Stimulated activated CD4-positive, alpha-beta T cell treated with anti-CD3 and anti-CD28 coated beads, Interleukin-12 subunit alpha, Interleukin-12 subunit beta, amount 100 ng/mL, for 24 hours (primary cell): Measurements from ENCODE around the gene BPIFB1.

Source experiments
- DNase-seq, 2 experiments: peaks; one replicate each; pipeline ENCODE4 v3.0.0-alpha.2; 2020; ENCODE audit warnings: low read depth in 2 of 2

Gene BPIFB1, protein sequence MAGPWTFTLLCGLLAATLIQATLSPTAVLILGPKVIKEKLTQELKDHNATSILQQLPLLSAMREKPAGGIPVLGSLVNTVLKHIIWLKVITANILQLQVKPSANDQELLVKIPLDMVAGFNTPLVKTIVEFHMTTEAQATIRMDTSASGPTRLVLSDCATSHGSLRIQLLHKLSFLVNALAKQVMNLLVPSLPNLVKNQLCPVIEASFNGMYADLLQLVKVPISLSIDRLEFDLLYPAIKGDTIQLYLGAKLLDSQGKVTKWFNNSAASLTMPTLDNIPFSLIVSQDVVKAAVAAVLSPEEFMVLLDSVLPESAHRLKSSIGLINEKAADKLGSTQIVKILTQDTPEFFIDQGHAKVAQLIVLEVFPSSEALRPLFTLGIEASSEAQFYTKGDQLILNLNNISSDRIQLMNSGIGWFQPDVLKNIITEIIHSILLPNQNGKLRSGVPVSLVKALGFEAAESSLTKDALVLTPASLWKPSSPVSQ

DNA sequence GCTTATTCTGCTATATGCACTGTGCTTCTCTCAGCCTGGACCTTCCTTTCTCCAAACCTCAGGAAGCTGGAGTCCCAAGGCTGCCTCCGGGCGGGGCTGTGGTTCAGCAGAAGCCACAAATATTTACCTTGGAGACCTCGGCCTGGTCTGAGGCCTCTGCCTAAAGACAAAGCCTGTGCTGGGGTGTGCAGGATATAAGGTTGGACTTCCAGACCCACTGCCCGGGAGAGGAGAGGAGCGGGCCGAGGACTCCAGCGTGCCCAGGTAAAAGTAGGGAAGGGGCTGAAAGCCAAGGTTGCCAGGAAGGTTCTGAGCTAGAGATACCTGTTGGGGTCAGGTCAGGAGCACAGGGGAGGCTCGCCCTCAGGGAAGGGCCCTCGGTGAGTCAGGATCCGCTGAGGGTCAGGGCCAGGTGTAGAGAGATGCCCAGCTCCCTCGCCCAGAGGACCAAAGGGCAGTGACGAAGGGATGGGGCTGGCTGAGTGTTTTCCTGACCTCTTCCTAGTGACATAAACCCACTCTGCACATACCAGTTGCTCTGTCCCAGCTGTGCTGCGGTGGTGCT is at the start of gene BPIFB1:
Gene BPIFB1 (plus strand): TSS at position 224 of the 565 bp plus-strand sequence. CDS start 2,860 bp downstream, outside the sequence.
- DNase-seq: no peak

DNA sequence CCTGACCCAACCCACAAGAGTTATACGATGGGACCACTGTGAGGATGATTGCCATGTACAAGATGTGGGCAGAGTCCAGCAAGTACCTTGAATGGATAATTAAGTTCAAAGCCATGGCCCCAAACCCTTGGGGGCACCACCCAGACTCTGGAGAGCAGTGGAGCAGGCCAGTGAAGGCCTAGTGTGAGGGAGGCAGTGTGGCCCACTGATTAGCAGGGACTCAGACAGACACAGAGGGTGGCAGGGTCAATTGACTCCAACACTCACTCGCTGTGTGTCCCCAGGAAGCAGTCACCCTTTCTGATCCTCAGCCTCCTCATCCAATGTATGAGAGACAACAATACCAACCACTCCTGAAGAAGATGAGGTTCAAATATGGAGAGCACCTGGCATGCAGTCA is 49.0 kb upstream of the BPIFB1 start:
- DNase-seq: no peak

DNA sequence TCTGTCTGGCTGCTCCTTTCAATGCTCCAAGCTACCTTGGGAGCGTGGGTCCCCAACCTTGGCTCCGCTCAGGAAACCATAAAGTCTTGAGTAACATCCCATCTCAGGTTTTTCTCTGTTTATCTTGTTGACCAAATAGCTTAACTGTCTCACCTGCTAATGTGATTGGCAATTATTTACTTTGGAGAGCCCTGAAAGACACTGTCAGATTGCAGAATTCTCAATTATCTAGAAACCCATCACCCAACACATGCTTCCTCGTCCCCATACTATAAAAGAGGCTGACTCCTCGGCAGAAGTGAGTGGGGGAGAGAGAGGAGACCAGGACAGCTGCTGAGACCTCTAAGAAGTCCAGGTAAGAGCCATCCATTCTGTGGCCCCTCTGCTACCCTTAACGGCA is 47.3 kb upstream of the BPIFB1 start, which contains the start of gene BPIFA1:
Gene BPIFA1 (plus strand): TSS at position 301 of the 400 bp plus-strand sequence. CDS start 1,716 bp downstream, outside the sequence.
- DNase-seq: no peak

DNA sequence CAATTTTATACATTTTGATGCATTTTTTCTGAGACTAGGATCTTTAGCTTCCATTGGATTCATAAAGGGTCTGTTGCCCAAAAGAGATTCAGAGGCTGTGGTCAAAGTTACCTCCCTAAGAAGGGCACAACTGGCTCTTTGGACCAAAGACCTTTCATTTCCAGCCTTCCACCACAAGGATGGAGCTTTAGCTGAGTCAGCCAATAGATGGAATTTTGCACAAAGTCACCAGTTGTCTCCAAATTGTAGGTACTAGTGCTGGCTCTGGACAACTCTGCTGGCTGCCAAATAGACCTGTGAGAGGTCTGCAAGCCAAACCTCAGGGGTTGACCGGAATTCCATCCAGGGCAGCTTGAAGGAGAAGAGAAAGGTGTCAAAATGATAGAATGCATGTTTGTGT is 46.7 kb upstream of the BPIFB1 start:
- no peak for DNase-seq

DNA sequence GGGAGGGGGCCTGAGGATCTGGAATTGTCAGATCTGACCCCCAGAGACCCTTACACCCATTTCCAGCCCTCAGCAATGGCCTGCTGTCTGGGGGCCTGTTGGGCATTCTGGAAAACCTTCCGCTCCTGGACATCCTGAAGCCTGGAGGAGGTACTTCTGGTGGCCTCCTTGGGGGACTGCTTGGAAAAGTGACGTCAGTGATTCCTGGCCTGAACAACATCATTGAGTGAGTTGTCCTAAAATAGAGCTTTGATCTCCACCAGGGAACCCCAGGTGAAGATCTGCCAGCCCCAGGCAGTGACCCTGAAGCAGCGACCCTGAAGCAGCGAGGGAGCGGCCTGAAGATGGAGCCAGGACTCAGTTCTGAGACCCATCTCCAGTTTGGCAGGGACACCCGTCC is 45.0 kb upstream of the BPIFB1 start:
- DNase-seq: no peak

DNA sequence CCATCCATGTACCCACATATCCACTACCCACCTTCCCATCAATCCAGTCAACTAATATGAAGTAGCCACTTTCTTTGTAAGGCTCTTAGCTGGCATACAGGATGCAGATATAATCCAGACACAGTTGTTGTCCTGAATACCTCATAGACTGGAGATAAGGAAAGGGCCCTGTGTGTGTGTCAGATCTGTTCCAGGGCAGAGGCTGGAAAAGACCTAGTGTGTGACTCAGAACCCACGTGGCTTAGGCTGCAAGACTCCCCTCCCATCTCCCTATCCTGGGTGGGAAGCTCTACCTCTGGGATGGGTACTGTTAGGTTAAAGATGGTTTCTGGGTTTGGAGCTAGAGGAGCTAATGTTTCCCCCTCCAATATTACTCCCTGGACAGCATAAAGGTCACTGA is 43.6 kb upstream of the BPIFB1 start:
- DNase-seq: no peak

DNA sequence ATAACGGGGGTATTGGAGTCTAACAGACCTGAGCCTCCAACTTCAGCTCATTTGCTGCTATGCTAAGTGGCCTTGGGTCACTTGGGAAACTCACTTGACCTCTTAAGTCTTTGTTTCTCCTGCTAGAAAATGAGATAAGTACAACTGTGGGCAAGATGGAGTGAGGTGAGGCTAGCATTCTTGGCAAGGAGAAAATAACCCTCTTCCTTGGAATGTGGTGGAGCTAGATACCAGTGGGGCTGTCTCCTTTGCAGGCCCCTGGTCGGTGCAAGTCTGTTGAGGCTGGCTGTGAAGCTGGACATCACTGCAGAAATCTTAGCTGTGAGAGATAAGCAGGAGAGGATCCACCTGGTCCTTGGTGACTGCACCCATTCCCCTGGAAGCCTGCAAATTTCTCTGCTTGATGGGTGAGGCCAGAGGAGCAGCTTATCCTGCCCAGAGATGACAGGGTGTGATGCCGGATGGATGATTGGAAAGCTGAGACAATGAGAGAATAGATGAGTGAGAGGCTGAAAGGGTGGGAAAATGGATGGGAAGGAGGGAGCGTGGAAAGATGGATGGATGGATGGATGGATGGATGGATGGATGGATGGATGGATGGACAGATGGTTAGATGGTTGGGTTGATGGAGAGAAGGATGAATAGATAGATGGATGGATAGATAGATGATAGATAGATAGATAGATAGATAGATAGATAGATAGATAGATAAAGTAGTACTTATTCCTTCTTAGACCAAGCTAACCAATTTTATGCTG is 42.9 kb upstream of the BPIFB1 start:
- no peak for DNase-seq

DNA sequence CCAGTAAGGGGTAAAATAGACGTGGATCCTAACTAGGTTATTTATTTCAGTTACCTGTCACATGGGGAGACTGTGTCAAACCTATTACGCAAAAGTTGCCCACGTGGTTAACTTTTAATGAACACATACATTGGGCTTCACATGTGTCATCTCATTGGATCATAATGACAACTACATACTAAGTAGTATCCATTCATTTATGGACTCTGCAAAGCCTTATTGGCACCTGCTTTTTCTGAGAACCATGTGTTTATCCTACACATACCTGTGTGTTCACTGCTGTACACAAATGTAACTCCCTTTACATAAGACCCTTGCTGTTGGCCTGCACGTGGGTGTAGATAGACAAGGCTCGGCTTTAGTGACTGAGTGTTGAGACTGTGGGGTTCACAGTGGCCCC is 42.1 kb upstream of the BPIFB1 start:
- DNase-seq: no peak

DNA sequence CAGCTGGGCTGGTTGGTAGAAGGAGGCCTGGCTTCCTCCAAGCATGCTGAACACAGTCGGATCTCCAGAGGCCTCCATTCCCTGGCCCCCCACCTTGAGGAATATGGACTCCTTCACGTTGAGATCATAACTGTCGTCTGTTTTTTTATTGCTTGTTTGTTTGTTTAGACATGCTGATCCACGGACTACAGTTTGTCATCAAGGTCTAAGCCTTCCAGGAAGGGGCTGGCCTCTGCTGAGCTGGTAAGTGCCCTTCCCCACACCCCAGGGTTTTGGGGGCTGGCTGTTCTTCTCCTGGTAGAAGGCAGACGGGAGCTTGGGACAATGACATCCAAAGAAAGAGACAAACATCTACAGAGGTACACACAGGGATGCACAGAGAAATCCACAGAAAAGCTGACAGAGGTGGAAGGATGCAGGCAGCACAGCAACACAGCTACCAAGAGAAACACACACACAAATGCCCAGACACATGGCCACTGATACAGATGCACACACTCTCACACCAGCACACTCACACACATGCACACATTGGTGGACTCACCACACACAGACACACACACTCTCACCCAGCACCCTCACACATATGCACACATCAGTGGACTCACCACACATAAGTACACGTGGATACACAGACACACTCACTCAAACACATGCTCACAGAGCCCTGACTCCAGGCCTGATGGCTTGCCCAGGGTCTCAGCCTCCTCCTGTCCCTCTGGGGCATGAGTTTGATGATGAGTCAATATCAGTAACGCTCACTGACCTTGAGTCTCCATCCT is 40.5 kb upstream of the BPIFB1 start:
- no peak for DNase-seq

DNA sequence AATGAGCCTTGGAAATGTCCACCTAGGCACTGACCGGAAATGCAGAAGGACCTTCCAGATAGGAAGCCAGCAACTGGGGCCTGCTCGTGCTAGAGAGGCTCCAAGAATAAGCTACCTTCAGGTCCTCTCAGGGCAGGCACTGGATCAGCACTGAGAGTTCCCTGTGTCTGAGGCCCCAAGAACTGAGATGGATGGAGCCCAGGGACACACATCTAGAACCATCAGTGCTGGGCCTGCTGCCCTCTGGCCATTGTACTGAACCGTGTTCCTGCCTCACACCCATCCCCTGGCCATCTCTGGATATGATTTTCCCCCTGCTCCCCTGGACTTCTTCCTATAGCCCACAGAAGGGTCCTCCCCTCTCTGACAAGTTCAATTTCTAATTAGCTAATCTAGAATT is 36.9 kb upstream of the BPIFB1 start:
- DNase-seq: no peak

DNA sequence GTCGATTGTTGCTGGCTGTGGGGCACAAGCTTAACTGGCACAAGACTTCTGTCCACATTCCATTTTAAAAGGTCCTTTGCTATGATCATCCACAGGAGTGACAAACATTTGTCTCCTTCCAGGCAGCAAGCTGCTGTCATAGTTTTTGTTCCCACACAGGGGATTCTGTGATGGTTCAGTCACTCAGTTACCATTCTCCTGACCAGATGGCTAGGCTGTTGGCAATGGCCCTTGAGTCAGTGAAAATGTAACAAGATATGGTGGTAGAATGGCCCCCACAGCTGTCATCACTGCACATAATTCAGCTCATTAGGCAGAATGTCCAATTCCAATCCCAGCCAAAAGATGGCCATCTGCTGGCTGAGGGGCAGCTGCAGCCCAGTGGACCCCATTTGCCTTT is 33.6 kb upstream of the BPIFB1 start:
- no peak for DNase-seq

DNA sequence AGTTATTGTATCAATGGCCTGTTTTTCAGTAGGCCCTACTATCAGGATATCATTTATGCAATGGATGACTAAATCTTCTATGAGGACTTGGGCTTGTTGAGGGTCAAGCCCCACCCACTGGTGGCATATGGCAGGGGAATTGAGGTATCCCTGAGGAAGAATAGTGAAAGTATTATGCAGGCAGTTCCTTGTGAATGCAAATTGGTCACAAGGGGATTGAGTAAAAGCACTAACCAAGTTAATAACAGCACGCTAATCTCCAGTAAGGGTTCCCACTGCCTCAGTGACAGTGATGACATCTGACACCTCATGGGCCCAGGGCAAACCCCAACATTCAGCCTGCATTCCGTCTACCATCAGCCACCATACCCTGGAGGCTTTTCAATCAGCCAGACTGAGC is 32.3 kb upstream of the BPIFB1 start:
- no peak for DNase-seq

DNA sequence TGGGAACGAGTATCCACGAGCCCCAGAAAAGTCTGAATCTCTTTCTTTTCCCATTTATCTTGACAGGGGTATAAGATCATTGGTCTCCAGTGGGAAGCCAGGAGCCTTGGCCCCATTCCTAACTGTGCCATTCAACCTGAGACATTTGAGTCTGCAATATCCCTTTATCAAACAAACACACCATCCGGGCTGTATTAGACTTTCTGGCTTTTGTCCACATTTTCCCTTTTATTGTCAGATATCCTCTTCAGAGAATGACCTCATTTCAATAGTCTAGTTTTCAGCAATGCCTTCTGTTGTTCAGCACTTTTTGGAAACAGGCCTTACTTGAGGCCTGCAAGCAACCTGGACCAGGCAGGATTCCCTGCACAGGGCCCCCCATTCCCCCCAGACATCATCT is 31.5 kb upstream of the BPIFB1 start:
- DNase-seq: no peak

DNA sequence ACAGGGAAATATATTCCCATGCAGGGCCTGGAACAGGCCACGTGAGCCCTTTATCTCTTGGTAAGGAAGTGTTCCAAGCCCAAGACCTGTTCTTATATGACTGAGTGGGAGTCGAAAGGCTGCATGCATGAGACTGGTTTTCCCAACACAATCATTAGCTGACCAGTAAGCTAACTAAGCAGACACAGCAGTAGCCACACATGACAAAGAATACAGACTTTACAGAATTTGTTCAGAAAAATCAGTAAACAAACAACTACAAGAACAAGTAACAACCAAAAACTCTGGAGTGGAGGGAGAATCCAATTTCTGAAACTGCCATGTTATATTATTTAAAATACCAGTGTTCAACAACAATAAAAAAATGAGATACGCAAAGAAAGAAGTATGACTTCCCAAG is 30.6 kb upstream of the BPIFB1 start:
- DNase-seq: no peak

DNA sequence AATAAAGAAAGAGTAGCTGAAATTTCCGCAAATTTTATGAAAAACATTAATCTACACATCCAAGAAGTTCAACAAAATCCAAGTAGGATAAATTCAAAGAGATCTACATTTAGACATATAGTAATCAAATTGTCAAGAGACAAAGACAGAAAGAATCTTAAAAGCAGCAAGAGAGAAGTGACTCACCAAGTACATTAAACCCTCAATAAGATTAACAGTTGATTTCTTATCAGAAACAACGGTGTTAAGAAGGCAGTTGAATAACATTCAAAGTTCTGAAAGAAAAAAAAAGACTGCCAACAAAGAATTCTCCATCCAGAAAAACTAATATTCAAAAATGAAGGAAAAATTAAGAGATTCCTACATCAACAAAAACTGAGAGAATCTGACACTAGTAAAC is 28.0 kb upstream of the BPIFB1 start:
- DNase-seq: no peak

DNA sequence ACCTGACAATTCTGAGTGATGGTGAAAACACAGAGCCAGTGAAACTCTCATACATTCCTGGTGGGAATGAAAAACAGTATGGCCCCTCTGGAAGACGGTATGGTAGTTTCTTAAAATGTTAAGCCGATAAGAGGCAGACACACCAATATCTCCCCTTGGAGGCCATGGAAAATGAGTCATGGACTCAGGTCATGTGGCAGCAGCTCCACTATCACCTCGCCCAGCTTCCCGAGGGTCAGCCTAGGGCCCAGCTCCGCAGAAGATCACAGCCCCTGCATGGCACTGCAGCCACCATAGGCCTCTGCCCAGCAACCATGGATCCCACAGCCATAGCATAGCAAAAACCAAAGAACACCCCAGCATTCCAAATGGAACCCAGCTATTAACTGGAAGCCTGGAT is 25.8 kb upstream of the BPIFB1 start:
- DNase-seq: no peak

DNA sequence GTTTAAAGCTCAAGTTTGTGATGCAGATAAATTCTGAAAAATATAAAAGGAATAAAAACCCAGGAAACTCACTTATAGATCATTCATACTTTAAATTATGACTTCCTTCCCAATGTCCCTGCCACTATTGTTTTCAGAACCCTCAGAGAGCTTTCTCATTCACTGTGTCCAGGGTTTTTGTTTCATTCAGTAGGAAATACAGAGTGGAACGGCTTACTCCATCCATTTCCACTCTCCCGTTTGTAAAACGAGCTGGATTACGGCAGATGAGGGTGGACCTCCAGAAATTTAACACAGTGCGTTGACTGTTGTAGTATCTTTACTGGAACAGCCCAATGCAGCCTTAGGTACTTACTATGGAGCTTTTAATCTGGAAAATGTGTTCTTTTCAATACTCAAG is 23.6 kb upstream of the BPIFB1 start:
- no peak for DNase-seq

DNA sequence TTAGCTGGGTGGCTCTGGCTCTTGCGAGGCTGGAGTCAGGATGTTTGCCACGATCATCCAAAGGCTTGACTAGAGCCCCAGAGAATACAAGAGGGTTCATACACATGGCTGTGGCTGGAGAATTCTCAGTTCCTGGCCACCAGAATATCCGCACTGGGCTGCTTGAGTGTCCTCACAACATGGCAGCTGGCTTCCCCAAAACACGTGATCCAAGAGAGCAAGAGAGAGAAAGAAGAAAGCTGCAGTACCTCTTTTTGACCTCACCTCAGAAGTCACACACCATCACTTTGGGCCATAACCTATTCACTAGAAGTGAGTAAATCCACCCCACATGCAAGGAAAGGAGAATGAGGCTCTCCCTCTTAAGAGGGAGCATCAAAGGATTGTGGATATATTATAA is 21.5 kb upstream of the BPIFB1 start:
- no peak for DNase-seq

DNA sequence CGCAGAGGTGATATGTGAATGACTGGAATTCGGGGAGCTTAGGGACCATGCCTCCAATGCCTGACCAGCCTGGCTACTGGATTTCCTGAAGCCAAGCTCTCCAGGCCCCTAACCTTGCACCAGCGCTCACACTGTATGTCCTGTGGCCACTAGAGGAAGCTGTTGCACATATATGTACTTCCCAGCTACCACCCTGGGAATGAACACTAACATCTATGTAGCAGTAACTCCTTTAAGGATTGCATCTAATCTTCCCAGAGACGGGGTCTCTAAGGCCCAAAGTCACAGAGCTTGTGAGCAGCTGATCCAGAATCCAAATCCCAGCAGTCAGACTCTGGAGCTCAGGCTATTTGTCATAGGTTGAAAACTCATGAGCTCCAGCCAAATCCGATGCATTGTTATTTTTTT is 20.4 kb upstream of the BPIFB1 start:
- DNase-seq: no peak

DNA sequence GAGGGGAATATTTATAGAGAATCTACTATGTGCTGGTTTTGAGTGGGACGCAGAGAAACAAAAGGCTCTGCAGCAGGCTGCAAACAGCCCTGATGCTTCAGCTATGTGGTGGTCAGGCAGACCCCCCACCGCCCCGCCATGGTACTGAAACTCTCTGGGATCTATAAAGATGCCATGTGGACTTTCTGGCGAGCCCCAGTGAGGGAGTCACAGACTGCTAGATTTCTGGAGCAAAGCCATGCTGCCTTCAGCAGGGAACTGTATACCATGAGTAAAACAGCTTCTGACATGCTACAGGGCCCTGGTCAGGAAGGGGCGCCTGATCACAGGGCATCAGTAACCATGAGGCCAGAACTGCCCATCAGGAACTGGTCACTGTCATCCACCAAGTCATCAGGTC is 19.2 kb upstream of the BPIFB1 start:
- no peak for DNase-seq

DNA sequence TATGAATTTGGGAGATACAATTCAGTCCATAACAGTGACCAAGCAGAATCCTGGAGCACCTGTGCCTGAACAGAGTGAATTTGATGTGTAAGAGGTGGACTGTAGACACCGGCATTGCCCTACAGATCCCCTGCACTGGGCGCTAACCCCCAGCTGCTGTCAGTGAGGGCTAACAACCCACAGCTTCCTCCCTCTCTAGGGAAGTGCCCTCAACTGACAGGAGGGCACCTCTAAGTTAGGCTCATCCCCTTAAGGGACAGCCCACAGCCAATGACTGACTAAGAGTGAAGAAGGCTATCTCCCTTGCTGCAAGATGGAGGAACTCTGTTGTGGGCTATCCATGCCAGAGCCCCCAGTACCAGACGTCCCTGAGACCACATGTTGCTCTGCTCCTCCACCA is 15.3 kb upstream of the BPIFB1 start:
- DNase-seq: no peak
